ENCODE measurements around the gene NPAP1. TPM values are rescaled to one million over a fixed set of nuclear protein-coding genes. Genes with fewer than 3 reads are reported as not detected.
"Not testable (repeated sequence)": the region's sequence is repeated elsewhere in the genome, so short reads cannot be mapped to it uniquely, and the experiment has no call there.

The NPAP1 gene
- total RNA-seq, 1 experiment from 2014 or later, result 0.13 TPM

DNA sequence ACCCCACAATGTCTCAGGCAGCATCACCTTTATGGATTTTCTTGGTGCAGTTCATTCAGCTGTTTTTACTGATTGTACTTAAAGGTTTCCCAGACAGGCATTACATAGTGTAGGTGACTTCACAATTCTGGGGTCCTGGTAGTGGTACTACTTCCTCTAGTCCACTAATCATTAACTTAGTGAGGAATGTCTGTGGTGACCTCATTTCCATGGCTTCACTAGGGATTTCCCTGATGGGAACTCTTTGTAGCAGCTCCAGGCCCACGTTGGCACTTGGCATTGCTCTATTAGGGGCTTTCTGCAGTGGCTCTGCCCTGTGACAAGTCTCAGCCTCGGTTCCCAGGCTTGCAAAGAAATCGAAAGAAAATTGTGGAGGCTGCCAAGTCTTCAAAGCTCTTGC is 48.1 kb upstream of the NPAP1 start:
- TF ChIP-seq ZNF138 (CRISPR knock-in tag; conservative IDR thresholded peaks at IDR 0.05), result no peak
- no peak overlapping the region for H3K27ac Mint-ChIP-seq
- POLR2A ChIA-PET, result no interaction called here
- CTCF ChIA-PET, result no interaction called here
- H3K4me3 Mint-ChIP-seq, result no peak overlapping the region
- no peak for DNase-seq (ENCODE audit: low spot score)
- H3K4me1 Mint-ChIP-seq, result 0 out of 2 replicates have a peak, but pooled peaks cover 5% of the 10 kb centered on the region
- H3K9me3 Mint-ChIP-seq, result peaks cover 60% of the 10 kb centered on the region
- H3K27me3 Mint-ChIP-seq (ENCODE audit: low read depth), result peaks cover 3% of the 10 kb centered on the region; the same call in 1 of the 2 replicates
- ATAC-seq, result no peak
- peaks cover 43% of the 10 kb centered on the region for H3K36me3 Mint-ChIP-seq

DNA sequence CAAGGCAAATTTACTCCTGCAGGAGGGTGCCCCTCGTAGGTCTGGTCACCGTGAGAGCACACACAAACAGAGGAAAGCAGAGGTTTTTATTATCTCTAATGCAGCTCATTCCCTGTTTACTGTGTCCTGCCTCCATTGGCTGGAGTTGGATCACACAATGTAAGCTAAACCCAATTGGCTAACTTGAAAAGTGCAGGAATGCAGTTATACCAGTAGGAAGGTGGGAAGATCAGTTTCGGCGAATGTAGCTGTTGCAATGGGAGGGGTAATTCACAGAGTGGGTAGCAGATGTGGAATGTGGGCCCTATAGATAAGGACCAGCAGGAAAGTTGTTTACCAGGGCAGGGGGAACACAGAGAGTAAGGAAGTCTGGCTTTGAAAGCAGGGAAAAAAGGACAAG is 42.5 kb upstream of the NPAP1 start:
- H3K9me3 Mint-ChIP-seq, result peaks cover 74% of the 10 kb centered on the region
- POLR2A ChIA-PET, result no interaction called here

GRCh38 chr15:24639412-24639811 is 36.2 kb upstream of the NPAP1 start:
- H3K4me3 Mint-ChIP-seq; ATAC-seq; POLR2A ChIA-PET; DNase-seq (ENCODE audit: low spot score); H3K4me1 Mint-ChIP-seq; CTCF ChIA-PET; H3K27ac Mint-ChIP-seq: not testable (repeated sequence)
- H3K9me3 Mint-ChIP-seq, result peaks cover 77% of the 10 kb centered on the region
- H3K36me3 Mint-ChIP-seq, result peaks cover 64% of the 10 kb centered on the region
- H3K27me3 Mint-ChIP-seq (ENCODE audit: low read depth), result peaks cover 12% of the 10 kb centered on the region

More for the DNA sequence above, 42.5 kb upstream of the NPAP1 start:
- ATAC-seq (peak; percentile 41; the same call in 1 of the 2 replicates), DNase-seq (ENCODE audit: low spot score) (no peak)
- Mint-ChIP-seq H3K36me3 (peaks cover 68% of the 10 kb centered on the region), H3K4me1 (peaks cover 9% of the 10 kb centered on the region; the same call in 1 of the 2 replicates), H3K4me3 (no peak overlapping the region), H3K27me3 (ENCODE audit: low read depth) (peaks cover 10% of the 10 kb centered on the region), H3K27ac (0 out of 2 replicates have a peak overlapping the region, but pooled peaks have one; percentile 19)
- CTCF ChIA-PET, result no interaction called here
- no peak for TF ChIP-seq AFF4 (CRISPR knock-in tag; IDR thresholded peaks at IDR 0.05; ENCODE audit: borderline replicate concordance)
- TF ChIP-seq, protein P1, sequence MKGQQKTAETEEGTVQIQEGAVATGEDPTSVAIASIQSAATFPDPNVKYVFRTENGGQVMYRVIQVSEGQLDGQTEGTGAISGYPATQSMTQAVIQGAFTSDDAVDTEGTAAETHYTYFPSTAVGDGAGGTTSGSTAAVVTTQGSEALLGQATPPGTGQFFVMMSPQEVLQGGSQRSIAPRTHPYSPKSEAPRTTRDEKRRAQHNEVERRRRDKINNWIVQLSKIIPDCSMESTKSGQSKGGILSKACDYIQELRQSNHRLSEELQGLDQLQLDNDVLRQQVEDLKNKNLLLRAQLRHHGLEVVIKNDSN (CRISPR knock-in tag; IDR thresholded peaks at IDR 0.05), result no peak
- TF ChIP-seq E2F1 (CRISPR knock-in tag; IDR thresholded peaks at IDR 0.05), result no peak
- TF ChIP-seq NFATC4 (CRISPR knock-in tag; IDR thresholded peaks at IDR 0.05), result no peak
- TF ChIP-seq, protein P2, sequence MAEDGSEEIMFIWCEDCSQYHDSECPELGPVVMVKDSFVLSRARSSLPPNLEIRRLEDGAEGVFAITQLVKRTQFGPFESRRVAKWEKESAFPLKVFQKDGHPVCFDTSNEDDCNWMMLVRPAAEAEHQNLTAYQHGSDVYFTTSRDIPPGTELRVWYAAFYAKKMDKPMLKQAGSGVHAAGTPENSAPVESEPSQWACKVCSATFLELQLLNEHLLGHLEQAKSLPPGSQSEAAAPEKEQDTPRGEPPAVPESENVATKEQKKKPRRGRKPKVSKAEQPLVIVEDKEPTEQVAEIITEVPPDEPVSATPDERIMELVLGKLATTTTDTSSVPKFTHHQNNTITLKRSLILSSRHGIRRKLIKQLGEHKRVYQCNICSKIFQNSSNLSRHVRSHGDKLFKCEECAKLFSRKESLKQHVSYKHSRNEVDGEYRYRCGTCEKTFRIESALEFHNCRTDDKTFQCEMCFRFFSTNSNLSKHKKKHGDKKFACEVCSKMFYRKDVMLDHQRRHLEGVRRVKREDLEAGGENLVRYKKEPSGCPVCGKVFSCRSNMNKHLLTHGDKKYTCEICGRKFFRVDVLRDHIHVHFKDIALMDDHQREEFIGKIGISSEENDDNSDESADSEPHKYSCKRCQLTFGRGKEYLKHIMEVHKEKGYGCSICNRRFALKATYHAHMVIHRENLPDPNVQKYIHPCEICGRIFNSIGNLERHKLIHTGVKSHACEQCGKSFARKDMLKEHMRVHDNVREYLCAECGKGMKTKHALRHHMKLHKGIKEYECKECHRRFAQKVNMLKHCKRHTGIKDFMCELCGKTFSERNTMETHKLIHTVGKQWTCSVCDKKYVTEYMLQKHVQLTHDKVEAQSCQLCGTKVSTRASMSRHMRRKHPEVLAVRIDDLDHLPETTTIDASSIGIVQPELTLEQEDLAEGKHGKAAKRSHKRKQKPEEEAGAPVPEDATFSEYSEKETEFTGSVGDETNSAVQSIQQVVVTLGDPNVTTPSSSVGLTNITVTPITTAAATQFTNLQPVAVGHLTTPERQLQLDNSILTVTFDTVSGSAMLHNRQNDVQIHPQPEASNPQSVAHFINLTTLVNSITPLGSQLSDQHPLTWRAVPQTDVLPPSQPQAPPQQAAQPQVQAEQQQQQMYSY (CRISPR knock-in tag; IDR thresholded peaks at IDR 0.05), result no peak
- TF ChIP-seq CREM (CRISPR knock-in tag; IDR thresholded peaks at IDR 0.05), result no peak
- TF ChIP-seq CTCF (IDR thresholded peaks at IDR 0.05), result no peak
- TF ChIP-seq NFE2L1 (CRISPR knock-in tag; IDR thresholded peaks at IDR 0.05), result no peak
- TF ChIP-seq GRHL2 (CRISPR knock-in tag; IDR thresholded peaks at IDR 0.05; ENCODE audit: insufficient replicate concordance, severe bottlenecking), result no peak
- no peak for TF ChIP-seq GABPB1 (CRISPR knock-in tag; IDR thresholded peaks at IDR 0.05)
- no peak for TF ChIP-seq ZNF423 (CRISPR knock-in tag; IDR thresholded peaks at IDR 0.05)
- TF ChIP-seq NR3C1 (CRISPR knock-in tag; conservative IDR thresholded peaks at IDR 0.05; ENCODE audit: low read depth), result no peak

All from WTC11 (cell line).